HFFc6 (cell line): ENCODE measurements around the gene DENND1A. TPM values are rescaled to one million over a fixed set of nuclear protein-coding genes. Genes with fewer than 3 reads are reported as not detected.

Experiments
- DNase-seq: peaks from one replicate; pipeline ENCODE4 v3.0.0-alpha.2; 2018
- H3K27ac Mint-ChIP-seq: 2 replicates; pipeline ENCODE4 v1.8.0; 2020; ENCODE audit warnings: mild to moderate bottlenecking, mixed read lengths
- H3K27me3 Mint-ChIP-seq: 2 replicates; pipeline ENCODE4 v1.8.0; 2021; ENCODE audit warnings: mild to moderate bottlenecking, moderate library complexity, mixed read lengths; ENCODE audit not compliant: insufficient read depth
- H3K36me3 Mint-ChIP-seq: 2 replicates; pipeline ENCODE4 v1.8.0; 2021; ENCODE audit warnings: low read depth, mixed read lengths
- H3K4me1 Mint-ChIP-seq: 2 replicates; pipeline ENCODE4 v1.8.0; 2020; ENCODE audit warnings: low read depth, mixed read lengths
- H3K4me3 Mint-ChIP-seq: 2 replicates; pipeline ENCODE4 v1.8.0; 2020; ENCODE audit warnings: mild to moderate bottlenecking, moderate library complexity, mixed read lengths
- H3K9me3 Mint-ChIP-seq: 2 replicates; pipeline ENCODE4 v1.8.0; 2020; ENCODE audit warnings: mild to moderate bottlenecking, mixed read lengths
- CTCF ChIP-seq: fragments of 200-600 bp; sonication (generic); IDR thresholded peaks from 2 replicates; pipeline ENCODE4 v1.5.0; 2021; ENCODE audit warnings: antibody characterized with exemption, mild to moderate bottlenecking
- total RNA-seq, 6 experiments: library from RNA; stranded (reverse); fragmentation: NEBNext Ultra II Directional; extraction: Animal tissue kit (Norgen Biotek cat#: 25700); gene quantifications; 2 replicates in 1 of 6; 3 replicates in 5 of 6; pipeline ENCODE4 v1.2.3, GENCODE V29; 2021

Gene DENND1A
- total RNA-seq, 6 experiments from 2014 or later, result 25.4 to 38.3 (median 30.3) TPM

GRCh38 chr9:123792501-123792900 is 137.4 kb downstream of the DENND1A start:
- H3K27me3 Mint-ChIP-seq, result no peaks in the 10 kb centered on the region
- H3K36me3 Mint-ChIP-seq, result no peaks in the 10 kb centered on the region
- no peak for DNase-seq
- TF ChIP-seq CTCF, result no peak
- H3K4me1 Mint-ChIP-seq, result peaks cover 13% of the 10 kb centered on the region
- no peak overlapping the region for H3K4me3 Mint-ChIP-seq
- H3K9me3 Mint-ChIP-seq, result no peaks in the 10 kb centered on the region
- H3K27ac Mint-ChIP-seq, result no peak overlapping the region

DNA sequence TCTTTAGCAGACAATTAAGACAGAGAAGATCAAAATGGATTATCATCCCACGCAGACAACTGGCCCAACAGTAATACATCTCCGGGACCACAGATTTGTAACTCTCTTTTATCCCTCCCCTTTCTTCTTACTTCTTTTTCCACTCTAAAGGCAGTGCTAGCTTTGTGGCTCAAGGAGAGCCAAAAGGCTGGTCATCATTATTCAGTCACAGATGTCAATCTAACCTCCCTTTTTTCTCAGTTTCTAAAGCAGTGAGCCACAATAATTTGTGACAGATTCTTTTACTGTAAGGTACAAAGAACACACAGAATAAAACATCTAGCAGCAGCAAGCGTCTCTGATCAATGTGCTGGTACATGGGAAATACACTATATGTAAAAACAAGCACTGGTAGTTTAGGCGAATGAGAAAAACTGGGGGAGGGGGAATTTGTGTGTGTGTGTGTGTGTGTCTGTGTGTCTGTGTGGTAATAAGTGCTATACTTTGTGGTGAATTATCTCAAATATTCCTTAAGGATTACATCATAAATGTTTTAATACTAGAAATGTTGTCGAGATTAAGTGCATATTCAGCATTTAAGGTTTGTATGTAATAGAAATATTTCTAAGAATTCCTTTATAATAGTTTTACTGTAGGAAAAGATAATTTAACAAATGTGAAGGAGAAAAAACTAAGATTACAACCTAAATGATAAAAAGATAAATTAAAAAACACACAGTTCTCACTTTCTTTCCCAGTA is 140.2 kb downstream of the DENND1A start:
- Mint-ChIP-seq H3K4me1 (peaks cover 20% of the 10 kb centered on the region), H3K27ac (no peak overlapping the region), H3K27me3 (no peaks in the 10 kb centered on the region), H3K36me3 (0 out of 2 replicates have a peak, but pooled peaks cover 6% of the 10 kb centered on the region), H3K9me3 (no peaks in the 10 kb centered on the region), H3K4me3 (no peak overlapping the region)
- no peak for TF ChIP-seq CTCF
- DNase-seq, result no peak

DNA sequence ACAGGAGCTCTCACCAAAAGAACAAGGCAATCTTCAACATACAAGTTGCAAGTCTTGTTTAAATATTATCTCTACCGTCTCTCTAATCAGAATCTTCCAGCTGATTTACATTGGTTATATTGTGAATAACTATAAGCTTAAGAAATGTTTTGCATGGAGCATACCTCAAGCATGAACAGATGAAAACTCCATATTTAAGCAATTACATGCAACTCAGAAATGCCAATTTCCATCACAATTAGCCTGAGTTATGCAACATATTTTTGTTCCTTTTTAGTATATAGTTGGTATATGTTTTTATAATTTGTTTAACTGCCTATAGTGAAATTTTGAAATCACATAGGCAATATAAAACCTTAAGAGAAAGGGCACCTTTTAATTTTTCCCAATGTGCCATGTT is 142.5 kb downstream of the DENND1A start:
- Mint-ChIP-seq H3K27ac (no peak overlapping the region), H3K9me3 (no peaks in the 10 kb centered on the region), H3K27me3 (no peaks in the 10 kb centered on the region), H3K4me3 (no peak overlapping the region), H3K36me3 (0 out of 2 replicates have a peak, but pooled peaks cover 6% of the 10 kb centered on the region), H3K4me1 (peaks cover 35% of the 10 kb centered on the region)
- no peak for DNase-seq
- TF ChIP-seq CTCF, result no peak

DNA sequence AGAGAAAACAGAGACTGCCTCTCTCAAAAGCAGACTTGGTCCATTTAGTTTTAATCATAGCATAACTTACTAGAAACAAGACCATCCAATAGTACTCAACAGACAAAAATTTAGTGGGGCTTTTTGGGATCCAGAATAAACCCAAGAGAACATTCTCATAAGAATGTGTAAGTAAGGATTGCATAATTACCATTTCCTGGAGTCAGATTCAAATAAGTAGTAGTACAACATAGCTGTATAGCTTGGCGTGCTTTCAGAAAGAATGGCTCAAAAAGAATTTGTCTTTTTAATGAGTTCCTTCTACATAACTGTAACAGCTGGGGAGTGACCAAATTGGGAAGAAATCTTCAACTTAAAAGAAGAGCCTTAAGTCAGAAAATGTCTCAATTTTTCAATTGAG is 145.4 kb downstream of the DENND1A start:
- Mint-ChIP-seq H3K4me1 (peaks cover 35% of the 10 kb centered on the region), H3K36me3 (peaks cover 10% of the 10 kb centered on the region; the same call in 1 of the 2 replicates), H3K27me3 (no peaks in the 10 kb centered on the region), H3K9me3 (no peaks in the 10 kb centered on the region), H3K27ac (peak overlapping the region; percentile 22), H3K4me3 (peak overlapping the region; percentile 3; the same call in 1 of the 2 replicates)
- no peak for TF ChIP-seq CTCF
- peak; percentile 66 for DNase-seq

- no peaks in the 10 kb centered on the region for H3K27me3 Mint-ChIP-seq
Observed at GRCh38 chr9:123778232-123778902, 151.6 kb downstream of the DENND1A start.

More at GRCh38 chr9:123778232-123778902, 151.6 kb downstream of the DENND1A start:
- no peak for DNase-seq
- Mint-ChIP-seq H3K4me3 (no peak overlapping the region), H3K9me3 (no peaks in the 10 kb centered on the region), H3K27ac (no peak overlapping the region), H3K4me1 (peaks cover 21% of the 10 kb centered on the region), H3K36me3 (peaks cover 4% of the 10 kb centered on the region; the same call in 1 of the 2 replicates)
- TF ChIP-seq CTCF, result no peak
